Middle frontal gyrus (tissue), 1 donor: ENCODE results near the gene SMNDC1.
"Not testable (repeated sequence)": the region's sequence is repeated elsewhere in the genome, so short reads cannot be mapped to it uniquely, and the experiment has no call there.

ENCODE experiments used
- DNase-seq: peaks from one replicate; pipeline ENCODE4 v3.0.0-alpha.2; 2015; ENCODE audit warnings: low spot score; ENCODE audit errors: extremely low spot score

The SMNDC1 gene

GRCh38 chr10:110304780-110305421 lies at the start of gene SMNDC1:
TSS of gene SMNDC1 (minus strand) at chr10:110304920. CDS start at chr10:110303587, 1,333 bp downstream.
- peak; percentile 98 for DNase-seq

- peak; percentile 44 for DNase-seq
These were observed 49.6 kb upstream of the SMNDC1 start for GRCh38 chr10:110354322-110354766.

- DNase-seq: no peak
These were observed 48.8 kb upstream of the SMNDC1 start for GRCh38 chr10:110353244-110354119.

- no peak for DNase-seq
These were observed 48.2 kb upstream of the SMNDC1 start for GRCh38 chr10:110352930-110353243.

GRCh38 chr10:110350812-110351211 lies 46.1 kb upstream of the SMNDC1 start:
- DNase-seq: no peak

- DNase-seq: no peak
These were observed 45.1 kb upstream of the SMNDC1 start for GRCh38 chr10:110349831-110350230.

- no peak for DNase-seq
These were observed 44.7 kb upstream of the SMNDC1 start for GRCh38 chr10:110349386-110349785.

GRCh38 chr10:110348336-110348735 lies 43.6 kb upstream of the SMNDC1 start:
- DNase-seq: no peak

- no peak for DNase-seq
These were observed 42.2 kb upstream of the SMNDC1 start for GRCh38 chr10:110346914-110347313.

GRCh38 chr10:110345286-110345685 lies 40.6 kb upstream of the SMNDC1 start:
- DNase-seq: no peak

GRCh38 chr10:110344622-110345021 lies 39.9 kb upstream of the SMNDC1 start:
- no peak for DNase-seq

GRCh38 chr10:110343947-110344346 lies 39.2 kb upstream of the SMNDC1 start:
- no peak for DNase-seq

GRCh38 chr10:110340816-110341215 lies 36.1 kb upstream of the SMNDC1 start:
- DNase-seq: no peak

- DNase-seq: no peak
These were observed 35.4 kb upstream of the SMNDC1 start for GRCh38 chr10:110340122-110340521.

GRCh38 chr10:110337906-110338305 lies 33.2 kb upstream of the SMNDC1 start:
- no peak for DNase-seq

- DNase-seq: no peak
These were observed 32.7 kb upstream of the SMNDC1 start for GRCh38 chr10:110337401-110337800.

- DNase-seq: no peak
These were observed 31.5 kb upstream of the SMNDC1 start for GRCh38 chr10:110336111-110336721.

- DNase-seq: no peak
These were observed 30.8 kb upstream of the SMNDC1 start for GRCh38 chr10:110335314-110336064.

- no peak for DNase-seq
These were observed 29.4 kb upstream of the SMNDC1 start for GRCh38 chr10:110334061-110334656.

- not testable (repeated sequence) for DNase-seq
These were observed 26.6 kb upstream of the SMNDC1 start for GRCh38 chr10:110331226-110331795.

- DNase-seq: no peak
These were observed 26.0 kb upstream of the SMNDC1 start for GRCh38 chr10:110330675-110331074.
